ENCODE data around the gene MVP. TPM values are rescaled to one million over a fixed set of nuclear protein-coding genes. Genes with fewer than 3 reads are reported as not detected.

The MVP gene
- total and polyA plus RNA-seq, 10 donors = 72.3 to 200 (median 152) TPM

- H3K9me3 ChIP-seq = no peaks in the 10 kb centered on the region
- 79 to 96% (median 95%) methylated on average over 5 of the region's 5 CpGs for WGBS, 5 donors
- no peaks in the 10 kb centered on the region for H3K27me3 ChIP-seq (replicated peaks in 1 of 7)
- no peak overlapping the region for H3K27ac ChIP-seq
- intact Hi-C loops (cut with DNase I; ENCODE audit: low total_unique reads) = no loop called here
- H3K4me1 ChIP-seq = peaks cover 0 to 21% (median 0%) of the 10 kb centered on the region in 6 donors
- no peak for TF ChIP-seq CTCF (IDR thresholded peaks at IDR 0.05 in 8 of 11, conservative IDR thresholded peaks at IDR 0.05 in 3 of 11)
- no peak for TF ChIP-seq POLR2A (IDR thresholded peaks at IDR 0.05)
- no peak for TF ChIP-seq POLR2AphosphoS5 (IDR thresholded peaks at IDR 0.05)
- DNase-seq = no peak
- peaks cover 0 to 98% (median 83%) of the 10 kb centered on the region in 6 donors for H3K36me3 ChIP-seq
- H3K4me3 ChIP-seq = no peak overlapping the region
Measured at GRCh38 chr16:29834079-29834478, 13.8 kb downstream of the MVP start.

- 88 to 97% (median 95%) methylated on average over 7 of the region's 7 CpGs for WGBS, 5 donors
- intact Hi-C loops (cut with DNase I; ENCODE audit: low total_unique reads) = no loop called here
- no peak overlapping the region for H3K27ac ChIP-seq
- peaks cover 0 to 100% (median 95%) of the 10 kb centered on the region in 6 donors for H3K36me3 ChIP-seq
- peaks cover 0 to 16% (median 7%) of the 10 kb centered on the region in 6 donors for H3K4me1 ChIP-seq
- no peaks in the 10 kb centered on the region for H3K9me3 ChIP-seq
- TF ChIP-seq POLR2A (IDR thresholded peaks at IDR 0.05) (no peak), CTCF (IDR thresholded peaks at IDR 0.05 in 8 of 11, conservative IDR thresholded peaks at IDR 0.05 in 3 of 11) (no peak), POLR2AphosphoS5 (IDR thresholded peaks at IDR 0.05) (no peak)
- no peaks in the 10 kb centered on the region for H3K27me3 ChIP-seq (replicated peaks in 1 of 7)
- DNase-seq = no peak
- no peak overlapping the region for H3K4me3 ChIP-seq
Measured at GRCh38 chr16:29835926-29836325, 15.7 kb downstream of the MVP start.

- Histone ChIP-seq H3K4me3 (no peak overlapping the region), H3K27ac (no peak overlapping the region), H3K9me3 (no peaks in the 10 kb centered on the region), H3K4me1 (peaks cover 0 to 17% (median 6%) of the 10 kb centered on the region in 6 donors), H3K36me3 (peaks cover 0 to 100% (median 95%) of the 10 kb centered on the region in 6 donors), H3K27me3 (replicated peaks in 1 of 7) (no peaks in the 10 kb centered on the region)
- DNase-seq = no peak
- WGBS, 5 donors = 88 to 95% (median 91%) methylated on average over 7 to 15 of the region's 15 CpGs
- intact Hi-C loops (cut with DNase I; ENCODE audit: low total_unique reads) = no loop called here
- no peak for TF ChIP-seq CTCF (IDR thresholded peaks at IDR 0.05 in 8 of 11, conservative IDR thresholded peaks at IDR 0.05 in 3 of 11)
- TF ChIP-seq POLR2AphosphoS5 (IDR thresholded peaks at IDR 0.05) = peak in 2 of 3 donors; percentile 21 to 66
Measured at GRCh38 chr16:29836623-29837022, 16.4 kb downstream of the MVP start.

GRCh38 chr16:29837841-29838240 lies 17.6 kb downstream of the MVP start:
- no peaks in the 10 kb centered on the region for H3K27me3 ChIP-seq (replicated peaks in 1 of 7)
- H3K4me3 ChIP-seq = no peak overlapping the region
- H3K27ac ChIP-seq = no peak overlapping the region
- peaks cover 0 to 100% (median 95%) of the 10 kb centered on the region in 6 donors for H3K36me3 ChIP-seq
- no peaks in the 10 kb centered on the region for H3K9me3 ChIP-seq
- peaks cover 0 to 17% (median 6%) of the 10 kb centered on the region in 6 donors for H3K4me1 ChIP-seq
- TF ChIP-seq POLR2A (IDR thresholded peaks at IDR 0.05) = no peak
- intact Hi-C loops (cut with DNase I; ENCODE audit: low total_unique reads) = no loop called here
- no peak for DNase-seq
- 95 to 99% (median 97%) methylated on average over 5 of the region's 5 CpGs for WGBS, 5 donors

GRCh38 chr16:29839822-29840221 lies 19.6 kb downstream of the MVP start:
- Histone ChIP-seq H3K4me1 (peaks cover 0 to 17% (median 6%) of the 10 kb centered on the region in 6 donors), H3K27me3 (replicated peaks in 1 of 7) (no peaks in the 10 kb centered on the region), H3K9me3 (no peaks in the 10 kb centered on the region), H3K36me3 (peaks cover 0 to 100% (median 92%) of the 10 kb centered on the region in 6 donors), H3K27ac (peak overlapping the region in 4 of 8 donors; percentile 14 to 67 (median 32)), H3K4me3 (no peak overlapping the region)
- 71 to 86% (median 78%) methylated on average over 6 of the region's 6 CpGs for WGBS, 5 donors
- intact Hi-C loops (cut with DNase I; ENCODE audit: low total_unique reads) = no loop called here
- no peak for DNase-seq
- TF ChIP-seq POLR2A (IDR thresholded peaks at IDR 0.05) = no peak
- no peak for TF ChIP-seq POLR2AphosphoS5 (IDR thresholded peaks at IDR 0.05)
- no peak for TF ChIP-seq CTCF (IDR thresholded peaks at IDR 0.05 in 8 of 11, conservative IDR thresholded peaks at IDR 0.05 in 3 of 11)

Data from spleen (tissue), 11 donors.